Jurkat, Clone E6-1 (cell line): ENCODE measurements around the gene MCM3AP. TPM values are rescaled to one million over a fixed set of nuclear protein-coding genes. Genes with fewer than 3 reads are reported as not detected.

ENCODE experiments used
- DNase-seq: peaks from one replicate; pipeline ENCODE4 v3.0.0-alpha.2; 2011; ENCODE audit warnings: low read depth, low spot score
- H3K4me3 ChIP-seq: 2 replicates; pipeline ENCODE4 v1.5.1; 2011; ENCODE audit warnings: mild to moderate bottlenecking, low read length, control low read depth, moderate library complexity
- polyA plus RNA-seq: library from polyadenylated mRNA; unstranded; fragments of >200 nt; gene quantifications from one replicate; pipeline ENCODE4 v1.2.1, GENCODE V29; 2012; ENCODE audit warnings: missing spikeins; ENCODE audit not compliant: insufficient read length, insufficient read depth

The MCM3AP gene
- polyA plus RNA-seq: 57.1 TPM

DNA sequence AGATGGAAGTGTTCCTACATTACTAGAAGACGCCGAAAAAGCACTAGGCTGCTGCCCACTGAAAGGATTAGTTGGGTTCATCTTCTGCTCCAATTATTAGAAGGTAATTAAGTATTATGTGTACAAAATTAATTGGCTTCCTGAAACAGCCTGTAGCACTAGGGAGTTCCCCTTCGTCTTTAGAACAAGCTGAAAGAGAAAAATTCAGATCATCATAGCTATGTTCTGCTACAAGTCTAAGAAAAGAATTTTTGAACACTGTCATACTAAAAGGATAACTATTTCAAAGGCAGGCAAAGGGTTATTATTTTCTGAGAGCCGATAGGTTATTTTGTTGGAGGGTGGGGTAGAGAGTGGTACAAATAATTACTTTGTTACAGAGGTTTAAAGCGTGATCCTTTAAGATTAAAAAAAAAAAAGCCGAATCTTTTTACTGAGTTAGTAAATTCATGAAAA is at the start of gene MCM3AP:
Gene MCM3AP, minus strand, starts transcription at position 406 of the 456 bp plus-strand sequence. Its CDS starts 325 bp downstream, at position 81.
- DNase-seq: no peak
- H3K4me3 ChIP-seq: peak within 1 kb of the TSS; percentile 88

DNA sequence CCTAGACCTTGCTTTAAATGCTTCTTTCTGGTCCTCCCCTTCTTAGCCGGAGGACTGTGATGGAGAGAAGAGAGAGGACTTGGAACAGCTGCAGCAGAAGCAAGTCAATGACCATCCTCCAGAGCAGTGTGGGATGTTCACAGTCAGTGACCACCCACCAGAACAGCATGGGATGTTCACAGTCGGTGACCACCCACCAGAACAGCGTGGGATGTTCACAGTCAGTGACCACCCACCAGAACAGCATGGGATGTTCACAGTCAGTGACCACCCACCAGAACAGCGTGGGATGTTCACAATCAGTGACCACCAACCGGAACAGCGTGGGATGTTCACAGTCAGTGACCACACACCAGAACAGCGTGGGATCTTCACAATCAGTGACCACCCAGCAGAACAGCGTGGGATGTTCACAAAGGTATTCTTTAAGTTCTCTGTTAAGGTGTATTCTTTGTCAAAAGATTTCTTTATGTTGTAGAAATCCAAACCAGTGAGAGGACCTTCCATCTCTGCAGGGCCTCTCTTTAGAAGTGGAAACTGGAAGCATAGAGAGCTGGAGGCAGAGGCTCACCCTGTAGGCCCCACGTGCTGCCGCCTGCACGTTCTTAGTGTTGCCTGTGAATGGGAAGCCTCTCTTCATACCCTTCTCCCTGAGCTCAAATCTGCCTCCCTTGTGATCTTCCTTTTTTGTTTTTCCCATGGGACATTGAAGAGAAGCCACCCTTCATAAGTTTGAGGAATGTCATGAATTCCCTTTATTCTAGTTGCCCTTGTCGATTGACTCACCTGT is 49.1 kb upstream of the MCM3AP start:
- H3K4me3 ChIP-seq: no peak overlapping the region
- DNase-seq: no peak

DNA sequence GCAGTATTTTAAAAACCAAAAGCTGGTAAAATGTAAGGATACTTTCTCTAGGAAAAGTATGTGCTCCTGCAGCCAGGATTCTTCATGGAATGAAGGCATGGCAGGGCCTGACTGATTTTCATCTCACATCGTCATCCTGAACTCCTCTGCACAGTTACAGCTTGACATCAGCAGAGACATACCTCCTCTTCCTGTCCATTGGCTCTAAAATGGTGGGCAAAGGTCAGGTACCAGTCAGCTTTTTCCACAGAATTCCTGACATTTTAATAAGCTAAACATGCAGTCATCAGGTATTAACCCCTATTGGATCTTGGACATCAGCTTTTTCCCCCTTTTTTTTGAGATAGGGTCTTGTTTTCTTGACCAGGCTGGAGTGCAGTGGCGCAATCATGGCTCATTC is 44.4 kb upstream of the MCM3AP start:
- DNase-seq: no peak
- H3K4me3 ChIP-seq: no peak overlapping the region

DNA sequence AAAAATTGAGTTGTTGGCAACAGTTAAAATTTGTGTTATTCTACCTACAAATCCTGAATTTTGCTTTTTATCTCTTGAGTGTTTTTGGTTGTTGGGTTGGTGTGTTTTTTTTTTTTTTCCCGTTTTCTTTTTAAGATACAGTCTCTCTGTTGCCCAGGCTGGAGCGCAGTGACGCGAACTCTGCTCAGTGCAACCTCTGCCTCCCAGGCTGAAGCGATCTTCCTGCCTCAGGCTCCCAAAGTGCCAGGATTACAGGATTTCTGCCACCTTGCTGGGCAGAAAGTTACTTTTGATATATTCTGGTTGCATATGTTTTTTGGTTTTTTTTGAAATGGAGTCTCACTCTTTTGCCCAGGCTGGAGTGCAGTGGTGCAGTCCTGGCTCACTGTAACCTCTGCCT is 42.7 kb upstream of the MCM3AP start:
- H3K4me3 ChIP-seq: no peak overlapping the region
- no peak for DNase-seq

GRCh38 chr21:46327711-46328110 is 42.3 kb upstream of the MCM3AP start:
- DNase-seq: no peak

DNA sequence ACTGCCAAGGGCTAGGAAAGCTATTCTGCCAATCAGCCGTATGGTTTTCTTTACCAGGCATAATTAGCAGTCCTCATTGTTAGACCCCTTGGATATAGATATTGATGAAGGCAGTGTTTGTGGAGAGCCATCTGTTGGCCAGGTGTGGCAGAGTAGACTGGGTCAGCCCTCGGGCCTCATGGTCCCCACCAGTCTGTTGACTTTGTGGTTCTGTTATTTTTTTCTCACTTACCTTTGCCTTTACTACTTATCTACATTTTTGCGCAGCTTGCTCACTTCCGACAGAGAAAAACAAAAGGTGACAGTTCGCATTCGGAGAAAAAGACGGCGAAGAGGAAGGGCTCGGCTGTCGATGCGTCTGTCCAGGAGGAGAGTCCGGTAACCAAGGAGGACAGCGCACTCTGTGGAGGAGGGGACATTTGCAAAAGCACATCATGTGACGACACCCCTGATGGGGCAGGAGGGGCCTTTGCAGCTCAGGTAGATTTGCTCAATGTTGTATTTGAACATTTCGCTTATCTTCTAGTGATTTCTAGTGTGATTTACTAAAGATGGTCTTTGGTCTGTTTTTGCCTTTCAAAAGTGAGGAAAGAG is 40.8 kb upstream of the MCM3AP start:
- no peak for DNase-seq
- no peak overlapping the region for H3K4me3 ChIP-seq

More at GRCh38 chr21:46327711-46328110, 42.3 kb upstream of the MCM3AP start:
- H3K4me3 ChIP-seq: no peak overlapping the region

- peak overlapping the region; percentile 73 for H3K4me3 ChIP-seq
- DNase-seq: peak; percentile 58
These were observed 39.9 kb upstream of the MCM3AP start for GRCh38 chr21:46325073-46325912.

- DNase-seq: peak; percentile 61
- peak overlapping the region; percentile 87 for H3K4me3 ChIP-seq
These were observed 39.1 kb upstream of the MCM3AP start for GRCh38 chr21:46324390-46325072.

DNA sequence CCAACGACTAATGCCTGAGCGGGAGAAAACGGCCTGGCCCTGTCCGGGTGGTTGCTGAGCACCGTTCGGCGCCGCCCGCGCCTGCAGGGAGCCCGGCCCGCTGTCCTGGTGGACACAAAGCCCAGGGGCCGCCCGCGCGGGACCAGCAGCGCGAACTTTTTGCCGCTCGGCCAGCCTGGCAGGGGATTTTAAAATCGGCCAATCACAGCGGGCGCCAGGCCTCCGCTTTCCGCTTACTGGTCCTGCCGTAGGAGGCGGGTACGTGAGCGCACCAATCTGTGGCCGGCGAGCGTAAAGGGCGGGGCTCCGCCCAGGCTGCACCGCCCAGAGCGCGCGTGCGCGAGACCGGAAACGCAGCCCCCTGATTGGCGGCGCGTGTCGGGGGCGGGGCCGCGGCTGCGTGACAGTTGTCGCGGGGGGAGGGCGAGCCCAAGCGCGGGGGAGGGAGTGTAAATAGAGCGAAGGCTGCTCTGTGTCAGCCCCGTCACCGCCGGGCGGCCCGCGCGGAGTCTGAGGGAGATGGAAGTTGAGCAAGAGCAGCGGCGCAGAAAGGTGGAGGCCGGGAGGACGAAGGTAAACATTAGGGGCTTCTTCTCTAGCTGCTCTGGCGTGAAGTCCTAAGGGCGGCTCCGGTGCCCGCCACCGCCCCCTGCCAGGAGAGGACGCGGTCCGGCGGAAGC is 38.4 kb upstream of the MCM3AP start, which contains the start of the genes C21orf58 and PCNT:
Gene C21orf58, minus strand, starts transcription at position 161 of the 680 bp plus-strand sequence. CDS start 1,132 bp downstream, outside the sequence.
Gene PCNT, plus strand, starts transcription at position 447 of the 680 bp plus-strand sequence. Its CDS starts 73 bp downstream, at position 520.
- peak; percentile 96 for DNase-seq
- peak within 1 kb of the TSS; percentile 95 for H3K4me3 ChIP-seq

GRCh38 chr21:46323227-46323709 is 37.9 kb upstream of the MCM3AP start:
- peak overlapping the region; percentile 95 for H3K4me3 ChIP-seq
- DNase-seq: no peak

DNA sequence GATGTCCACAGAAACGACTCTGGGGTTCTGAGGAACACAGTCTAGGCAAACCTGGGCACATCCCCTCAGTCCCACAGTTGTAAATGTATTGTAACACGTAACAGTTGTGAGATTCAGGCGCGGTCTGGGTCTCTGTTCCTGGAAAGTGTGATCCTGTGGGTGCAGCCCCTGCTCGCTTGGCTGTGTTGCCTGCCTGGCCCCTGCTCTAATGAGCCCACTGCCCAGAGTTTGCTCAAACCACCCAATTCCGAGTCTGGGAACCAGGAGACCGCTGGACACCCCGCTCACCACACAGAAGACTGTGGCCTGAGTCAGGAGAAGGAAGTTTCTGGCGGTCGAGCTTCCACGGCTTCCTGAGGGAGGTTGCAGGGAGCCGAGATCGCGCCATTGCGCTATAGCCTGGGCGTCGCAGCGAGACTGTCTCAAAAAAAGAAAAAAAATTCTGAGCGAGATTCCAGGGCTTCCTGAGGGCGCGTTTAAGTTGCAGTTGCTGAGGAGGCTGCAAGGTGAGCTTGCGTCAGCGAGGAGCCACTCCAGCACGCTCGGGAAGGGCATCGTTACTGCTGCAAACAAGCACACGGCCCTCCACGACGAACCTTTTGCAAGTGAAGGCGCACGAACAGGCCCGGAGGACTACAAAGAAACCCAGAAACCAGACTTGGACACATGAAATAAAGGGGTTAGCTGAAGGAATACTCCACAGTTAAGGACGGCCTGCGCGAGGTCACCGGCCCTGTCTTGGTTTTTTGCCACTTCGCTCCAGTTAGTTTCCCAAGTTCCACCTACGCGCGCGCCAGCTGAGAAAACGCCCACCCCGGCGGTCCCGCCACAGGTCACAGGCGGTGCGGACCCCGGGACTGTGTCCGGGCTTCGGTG is 37.2 kb upstream of the MCM3AP start:
- no peak for DNase-seq
- H3K4me3 ChIP-seq: peak overlapping the region; percentile 95

DNA sequence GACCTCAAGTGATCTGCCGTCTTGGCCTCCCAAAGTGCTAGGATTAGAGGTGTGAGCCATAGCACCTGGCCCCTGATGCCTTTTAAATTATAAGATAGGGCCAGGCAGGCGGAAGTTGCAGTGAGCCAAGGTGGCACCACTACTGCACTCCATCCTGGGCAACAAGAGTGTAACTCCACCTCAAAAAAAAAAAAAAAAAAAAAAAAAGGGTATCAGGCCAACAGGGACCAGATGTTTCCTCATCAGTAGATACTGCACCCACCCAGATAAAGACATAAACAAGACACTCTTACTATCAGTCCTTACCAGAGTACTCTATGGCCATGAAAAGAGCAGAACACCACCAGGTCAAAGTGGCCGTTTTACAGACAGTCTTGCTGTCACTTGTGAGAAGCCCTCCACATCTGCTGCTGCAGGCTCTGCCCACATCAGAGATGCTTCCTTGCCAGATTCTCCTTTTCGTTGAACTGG is 35.0 kb upstream of the MCM3AP start:
- DNase-seq: peak; percentile 98
- no peak overlapping the region; the same call in 1 of the 2 replicates for H3K4me3 ChIP-seq

DNA sequence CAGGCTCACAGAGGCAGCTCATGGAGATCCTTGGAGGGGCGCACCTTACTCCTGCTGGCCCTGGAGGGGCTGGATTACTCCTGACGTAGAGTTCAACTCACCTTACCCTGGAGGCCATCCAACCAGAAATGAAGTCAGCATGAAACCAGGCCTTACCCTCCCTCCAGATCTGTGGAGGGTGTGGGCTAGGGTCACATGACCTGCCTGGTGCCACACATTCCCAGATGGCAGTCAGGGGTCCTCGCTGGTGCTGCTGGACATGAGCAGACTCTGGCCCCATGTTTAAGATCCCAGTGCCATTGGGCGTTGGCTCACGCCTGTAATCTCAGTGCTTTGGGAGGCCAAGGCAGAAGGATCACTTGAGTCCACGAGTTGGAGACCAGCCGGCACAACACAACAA is 33.8 kb upstream of the MCM3AP start:
- no peak overlapping the region for H3K4me3 ChIP-seq
- no peak for DNase-seq

- no peak overlapping the region for H3K4me3 ChIP-seq
- DNase-seq: no peak
These were observed 33.0 kb upstream of the MCM3AP start for GRCh38 chr21:46318464-46318845.

DNA sequence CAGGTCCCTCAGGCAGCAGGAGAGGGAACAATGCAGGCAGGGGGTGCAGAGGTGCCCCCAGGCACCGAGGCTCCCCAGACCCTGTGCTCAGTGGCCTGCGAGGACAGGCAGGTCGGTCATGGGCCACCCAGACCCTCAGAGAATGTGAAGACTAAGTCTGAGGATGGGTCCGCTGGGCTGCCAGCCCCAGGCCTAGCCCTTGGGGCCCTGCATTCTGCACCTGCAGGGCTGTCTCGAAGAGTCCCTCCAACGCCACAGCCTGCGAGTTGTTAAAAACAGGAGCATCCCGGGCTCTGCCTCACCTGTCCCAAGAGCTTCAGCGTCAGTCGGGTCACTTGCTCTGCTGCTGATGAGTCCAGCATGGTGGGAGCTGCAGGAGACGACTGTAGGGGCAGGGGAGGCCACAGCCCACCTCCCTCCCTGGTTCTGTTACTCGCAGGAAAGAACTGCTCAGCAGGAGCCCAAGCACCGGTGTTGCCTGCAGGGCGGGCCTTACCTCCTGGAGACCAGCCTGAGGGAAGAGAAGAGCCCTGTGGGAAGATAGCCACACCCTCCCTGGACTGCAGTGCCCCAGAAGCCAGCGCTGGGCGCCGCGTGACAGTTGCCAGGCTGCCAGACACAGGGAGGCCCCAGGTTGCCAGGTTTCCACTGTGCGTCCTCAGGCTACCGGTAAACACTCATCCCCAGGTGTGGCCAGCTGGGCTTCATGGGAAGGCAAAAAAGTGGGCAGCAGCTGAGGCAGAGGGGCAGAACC is 32.5 kb upstream of the MCM3AP start:
- no peak for DNase-seq

GRCh38 chr21:46316708-46317324 is 31.4 kb upstream of the MCM3AP start:
- DNase-seq: no peak
- H3K4me3 ChIP-seq: no peak overlapping the region

More for the DNA sequence above, 32.5 kb upstream of the MCM3AP start:
- H3K4me3 ChIP-seq: no peak overlapping the region
